NCI-H1930 (cell line): Measurements from ENCODE around the gene CYP2F1.
"Not testable (repeated sequence)": the region's sequence is repeated elsewhere in the genome, so short reads cannot be mapped to it uniquely, and the experiment has no call there.

Experiments
- DNase-seq, 2 experiments: peaks; one replicate each; lab custom pipeline; 2025; lab: John Stamatoyannopoulos, UW

CYP2F1 gene

DNA sequence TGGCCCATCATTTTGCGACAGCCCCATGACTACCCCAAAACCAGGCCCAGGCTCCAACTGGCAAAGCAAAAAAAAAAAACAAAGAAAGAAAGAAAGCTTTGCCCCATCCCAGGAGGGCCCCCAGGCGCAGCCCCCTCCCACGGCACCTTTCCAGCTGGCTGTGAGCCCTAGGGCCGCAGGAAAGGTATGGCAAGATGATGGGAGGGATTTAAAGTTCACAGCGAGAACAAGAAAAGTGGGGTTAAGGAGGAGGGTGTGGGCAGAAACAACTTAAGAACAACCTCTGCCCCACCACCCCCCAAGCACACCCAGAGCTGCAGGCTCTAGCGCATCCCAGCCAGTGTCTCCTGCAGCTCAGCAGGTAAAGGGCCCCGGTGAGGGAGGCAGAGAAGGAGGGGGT lies at the start of gene CYP2F1:
Gene CYP2F1, plus strand, starts transcription at position 301 of the 400 bp plus-strand sequence. CDS start 1,757 bp downstream, outside the sequence.
- DNase-seq, result no peak

GRCh38 chr19:41064974-41065569 lies 49.2 kb upstream of the CYP2F1 start:
- DNase-seq, result no peak

DNA sequence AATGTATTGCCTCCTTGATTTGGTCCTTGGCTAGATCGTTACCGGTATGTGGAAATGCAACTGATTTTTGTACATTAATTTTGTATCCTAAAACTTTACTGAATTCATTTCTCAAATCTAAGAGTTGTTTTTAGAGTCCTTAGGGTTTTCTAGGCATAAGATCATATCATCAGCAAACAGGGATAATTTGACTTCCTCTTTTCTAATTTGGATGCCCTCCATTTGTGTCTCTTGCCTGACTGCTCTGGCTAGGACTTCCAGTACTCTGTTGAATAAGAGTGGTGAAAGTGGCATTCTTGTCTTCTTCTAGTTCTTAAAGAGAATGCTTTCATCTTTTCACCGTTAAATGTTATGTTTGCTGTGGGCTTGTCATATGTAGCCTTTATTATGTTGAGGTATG lies 37.9 kb upstream of the CYP2F1 start:
- no peak for DNase-seq

DNA sequence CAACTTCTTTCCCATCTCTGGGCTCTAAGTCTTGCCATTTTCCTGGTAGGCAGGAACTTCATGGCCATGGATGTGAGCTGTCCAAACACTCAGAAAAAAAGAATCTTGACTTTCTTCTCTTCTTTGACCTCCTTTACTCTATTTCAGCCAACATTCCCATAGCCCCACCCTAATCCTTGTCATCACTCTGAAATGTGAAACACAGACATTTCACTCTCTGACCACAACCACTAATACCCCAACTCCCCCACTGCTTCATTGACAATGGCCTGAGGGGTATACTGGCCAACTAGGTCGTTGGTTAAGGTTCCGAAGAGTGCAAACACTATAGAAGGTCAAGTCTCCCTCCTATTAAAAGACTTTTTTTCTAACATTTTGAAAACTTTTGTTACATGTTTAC lies 30.7 kb upstream of the CYP2F1 start:
- DNase-seq, result no peak

GRCh38 chr19:41085748-41086415 lies 28.4 kb upstream of the CYP2F1 start:
- DNase-seq, result no peak

- no peak for DNase-seq
Observed at GRCh38 chr19:41088151-41088550, 26.1 kb upstream of the CYP2F1 start, which contains the start of gene CYP2A13. Gene CYP2A13, plus strand, starts transcription at chr19:41088451. Its CDS starts 21 bp downstream, at chr19:41088472.

- DNase-seq, result no peak
Observed at GRCh38 chr19:41089959-41090358, 24.3 kb upstream of the CYP2F1 start.

DNA sequence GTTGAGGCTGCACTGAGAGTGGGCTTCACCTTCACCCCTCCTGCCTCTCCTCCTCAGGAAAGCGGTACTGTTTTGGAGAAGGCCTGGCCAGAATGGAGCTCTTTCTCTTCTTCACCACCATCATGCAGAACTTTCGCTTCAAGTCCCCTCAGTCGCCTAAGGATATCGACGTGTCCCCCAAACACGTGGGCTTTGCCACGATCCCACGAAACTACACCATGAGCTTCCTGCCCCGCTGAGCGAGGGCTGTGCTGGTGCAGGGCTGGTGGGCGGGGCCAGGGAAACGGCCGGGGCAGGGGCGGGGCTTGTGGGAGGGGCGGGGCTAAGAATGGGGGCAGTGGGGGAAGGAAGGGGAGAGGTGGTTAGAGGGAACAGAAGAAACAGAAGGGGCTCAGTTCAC lies 18.5 kb upstream of the CYP2F1 start:
- DNase-seq, result no peak

GRCh38 chr19:41096353-41096752 lies 17.9 kb upstream of the CYP2F1 start:
- no peak for DNase-seq

DNA sequence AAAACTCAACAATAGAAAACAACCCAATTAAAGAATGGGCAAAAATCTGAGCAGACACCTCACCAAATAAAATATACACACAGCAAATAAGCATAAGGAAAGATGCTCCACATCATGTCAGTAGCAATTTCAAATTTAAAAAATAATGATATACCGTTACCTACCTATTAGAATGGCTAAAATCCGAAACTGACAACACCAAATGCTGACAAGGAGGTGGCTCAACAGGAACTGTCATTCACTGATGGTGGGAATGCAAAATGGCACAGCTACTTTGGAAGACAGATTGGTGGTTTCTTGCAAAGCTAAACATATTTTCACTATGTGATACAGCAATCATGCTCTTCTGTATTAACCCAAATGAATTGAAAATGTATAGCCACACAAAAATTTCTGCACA lies 16.9 kb upstream of the CYP2F1 start:
- DNase-seq, result no peak

- DNase-seq, result no peak
Observed at GRCh38 chr19:41098762-41099161, 15.5 kb upstream of the CYP2F1 start.

GRCh38 chr19:41102210-41102609 lies 12.0 kb upstream of the CYP2F1 start:
- DNase-seq, result not testable (repeated sequence)

- DNase-seq, result no peak
Observed at GRCh38 chr19:41106177-41106576, 8.1 kb upstream of the CYP2F1 start.

DNA sequence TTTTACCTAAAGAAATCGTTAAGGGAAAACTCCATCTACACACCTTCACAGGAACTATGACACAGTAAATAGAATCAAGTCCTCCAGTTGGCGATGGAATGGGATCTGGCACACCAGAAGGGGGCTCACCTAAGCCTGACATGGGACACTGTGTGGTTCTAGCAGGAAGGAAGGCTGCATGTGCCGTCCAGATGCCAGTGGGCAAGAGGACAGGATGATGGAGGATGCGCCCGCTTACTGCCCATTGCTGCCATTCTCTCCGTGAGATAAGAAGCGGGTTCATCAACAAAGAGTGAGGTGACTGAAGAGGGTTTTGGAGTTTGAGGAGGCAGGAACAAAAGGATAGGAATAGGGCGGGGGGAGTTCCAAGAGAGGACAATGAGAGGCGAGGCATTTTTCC lies 2.9 kb upstream of the CYP2F1 start:
- no peak for DNase-seq

GRCh38 chr19:41111750-41112295 lies 2.4 kb upstream of the CYP2F1 start:
- DNase-seq, result no peak

DNA sequence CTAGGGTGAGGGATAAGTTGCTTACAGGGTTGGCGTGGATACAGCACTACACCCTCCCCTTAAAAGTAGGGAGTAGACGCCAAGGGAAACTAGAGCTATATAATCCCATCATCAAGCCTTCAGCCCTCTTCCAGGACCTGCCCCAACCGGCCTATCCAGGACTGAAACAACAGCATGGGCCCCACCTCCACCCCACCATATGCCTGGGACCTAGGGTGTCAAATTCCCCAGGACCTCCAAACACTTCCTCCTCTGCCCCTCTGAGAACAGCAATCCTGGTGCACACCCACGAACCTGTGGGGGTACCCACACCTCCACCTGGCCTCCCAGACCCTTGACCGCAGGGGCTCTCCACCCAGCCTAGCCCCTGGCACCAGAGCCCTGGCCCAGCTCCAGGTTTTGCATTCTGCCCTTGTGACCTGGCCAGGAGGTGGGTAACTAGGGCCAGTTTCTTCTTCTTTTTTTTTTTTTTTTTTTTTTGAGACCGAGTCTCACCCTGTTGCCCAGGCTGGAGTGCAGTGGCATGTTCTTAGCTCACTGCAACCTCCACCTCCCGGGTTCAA lies 1.4 kb upstream of the CYP2F1 start:
- DNase-seq, result no peak

DNA sequence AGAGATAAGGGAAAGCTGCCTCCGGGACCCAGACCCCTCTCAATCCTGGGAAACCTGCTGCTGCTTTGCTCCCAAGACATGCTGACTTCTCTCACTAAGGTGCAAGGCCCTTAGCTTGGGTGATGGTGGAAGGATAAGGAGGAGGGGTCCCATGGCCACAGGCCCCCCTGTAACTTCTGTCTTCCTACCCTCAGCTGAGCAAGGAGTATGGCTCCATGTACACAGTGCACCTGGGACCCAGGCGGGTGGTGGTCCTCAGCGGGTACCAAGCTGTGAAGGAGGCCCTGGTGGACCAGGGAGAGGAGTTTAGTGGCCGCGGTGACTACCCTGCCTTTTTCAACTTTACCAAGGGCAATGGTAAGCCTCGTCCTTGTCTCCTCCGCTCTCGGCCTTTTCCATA lies 2.0 kb downstream of the CYP2F1 start:
- no peak for DNase-seq

- DNase-seq, result not testable (repeated sequence)
Observed at GRCh38 chr19:41120929-41121911, 7.0 kb downstream of the CYP2F1 start.

- DNase-seq, result not testable (repeated sequence)
Observed at GRCh38 chr19:41122846-41123245, 8.6 kb downstream of the CYP2F1 start.

DNA sequence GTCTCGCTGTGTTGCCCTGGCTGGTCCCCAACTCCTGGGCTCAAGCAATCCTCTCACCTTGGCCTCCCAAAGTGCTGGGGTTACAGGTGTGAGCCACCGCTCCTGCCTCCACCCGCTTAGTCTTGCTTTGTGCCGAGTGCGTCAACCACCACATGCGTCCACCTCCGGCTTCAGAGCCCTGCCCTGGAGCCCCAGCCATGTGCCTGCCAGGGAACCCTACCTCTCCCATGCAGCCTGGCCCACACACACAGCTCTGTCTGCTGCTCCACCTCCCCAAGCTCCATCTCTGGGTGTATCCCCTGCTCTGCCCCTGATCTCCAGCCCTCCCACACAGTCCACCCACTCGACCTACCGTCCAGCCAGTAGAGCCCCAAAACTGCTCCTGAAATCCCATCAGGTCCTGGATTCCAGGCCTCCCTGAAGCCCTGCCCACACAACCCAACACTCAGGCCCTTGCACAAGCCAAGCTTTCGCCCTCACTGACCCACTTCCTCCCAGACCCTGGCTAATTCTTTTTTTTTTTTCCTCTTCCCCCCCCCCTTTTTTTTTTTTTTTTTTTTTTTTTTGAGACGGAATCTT lies 9.6 kb downstream of the CYP2F1 start:
- DNase-seq, result no peak

GRCh38 chr19:41126765-41127203 lies 12.6 kb downstream of the CYP2F1 start:
- DNase-seq, result not testable (repeated sequence)
